Osteocyte (in vitro differentiated cells): ENCODE results near the gene GCN1. TPM values are rescaled to one million over a fixed set of nuclear protein-coding genes. Genes with fewer than 3 reads are reported as not detected.
"Not testable (repeated sequence)": the region's sequence is repeated elsewhere in the genome, so short reads cannot be mapped to it uniquely, and the experiment has no call there.

Source experiments
- DNase-seq: peaks from one replicate; pipeline ENCODE4 v3.0.0; 2021; ENCODE audit warnings: mixed read lengths; ENCODE audit not compliant: unreplicated experiment; ENCODE audit errors: extremely low spot score
- H3K27ac Mint-ChIP-seq: one replicate; pipeline ENCODE4 v1.8.0; 2021; ENCODE audit warnings: mild to moderate bottlenecking, mixed read lengths; ENCODE audit not compliant: unreplicated experiment
- H3K27me3 Mint-ChIP-seq: one replicate; pipeline ENCODE4 v1.8.0; 2021; ENCODE audit warnings: mixed read lengths; ENCODE audit not compliant: unreplicated experiment
- H3K36me3 Mint-ChIP-seq: one replicate; pipeline ENCODE4 v1.8.0; 2021; ENCODE audit warnings: mixed read lengths; ENCODE audit not compliant: unreplicated experiment
- H3K4me1 Mint-ChIP-seq: one replicate; pipeline ENCODE4 v1.8.0; 2021; ENCODE audit warnings: mixed read lengths; ENCODE audit not compliant: unreplicated experiment
- H3K4me3 Mint-ChIP-seq: one replicate; pipeline ENCODE4 v1.8.0; 2021; ENCODE audit warnings: mild to moderate bottlenecking, moderate library complexity, mixed read lengths; ENCODE audit not compliant: unreplicated experiment
- H3K9me3 Mint-ChIP-seq: one replicate; pipeline ENCODE4 v1.8.0; 2021; ENCODE audit warnings: mixed read lengths; ENCODE audit not compliant: unreplicated experiment
- total RNA-seq: library from RNA; stranded (reverse); gene quantifications from 2 replicates; pipeline ENCODE4 v1.2.1, GENCODE V29; 2021
- TF ChIP-seq, protein P1 (sequence below): fragments of 200-600 bp; sonication (generic); IDR thresholded peaks from 2 replicates; pipeline ENCODE4 v1.5.0; 2021; ENCODE audit warnings: antibody characterized with exemption, mild to moderate bottlenecking, moderate library complexity

The GCN1 gene
- total RNA-seq, 1 donor from 2014 or later: 115 TPM

GRCh38 chr12:120197542-120197887 is 3.0 kb upstream of the GCN1 start:
- no peak overlapping the region for H3K4me3 Mint-ChIP-seq
- no peaks in the 10 kb centered on the region for H3K27me3 Mint-ChIP-seq
- TF ChIP-seq, protein P1, sequence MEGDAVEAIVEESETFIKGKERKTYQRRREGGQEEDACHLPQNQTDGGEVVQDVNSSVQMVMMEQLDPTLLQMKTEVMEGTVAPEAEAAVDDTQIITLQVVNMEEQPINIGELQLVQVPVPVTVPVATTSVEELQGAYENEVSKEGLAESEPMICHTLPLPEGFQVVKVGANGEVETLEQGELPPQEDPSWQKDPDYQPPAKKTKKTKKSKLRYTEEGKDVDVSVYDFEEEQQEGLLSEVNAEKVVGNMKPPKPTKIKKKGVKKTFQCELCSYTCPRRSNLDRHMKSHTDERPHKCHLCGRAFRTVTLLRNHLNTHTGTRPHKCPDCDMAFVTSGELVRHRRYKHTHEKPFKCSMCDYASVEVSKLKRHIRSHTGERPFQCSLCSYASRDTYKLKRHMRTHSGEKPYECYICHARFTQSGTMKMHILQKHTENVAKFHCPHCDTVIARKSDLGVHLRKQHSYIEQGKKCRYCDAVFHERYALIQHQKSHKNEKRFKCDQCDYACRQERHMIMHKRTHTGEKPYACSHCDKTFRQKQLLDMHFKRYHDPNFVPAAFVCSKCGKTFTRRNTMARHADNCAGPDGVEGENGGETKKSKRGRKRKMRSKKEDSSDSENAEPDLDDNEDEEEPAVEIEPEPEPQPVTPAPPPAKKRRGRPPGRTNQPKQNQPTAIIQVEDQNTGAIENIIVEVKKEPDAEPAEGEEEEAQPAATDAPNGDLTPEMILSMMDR: no peak
- peaks cover 20% of the 10 kb centered on the region for H3K36me3 Mint-ChIP-seq
- no peak for DNase-seq
- peaks cover 48% of the 10 kb centered on the region for H3K4me1 Mint-ChIP-seq
- H3K9me3 Mint-ChIP-seq: no peaks in the 10 kb centered on the region
- no peak overlapping the region for H3K27ac Mint-ChIP-seq

DNA sequence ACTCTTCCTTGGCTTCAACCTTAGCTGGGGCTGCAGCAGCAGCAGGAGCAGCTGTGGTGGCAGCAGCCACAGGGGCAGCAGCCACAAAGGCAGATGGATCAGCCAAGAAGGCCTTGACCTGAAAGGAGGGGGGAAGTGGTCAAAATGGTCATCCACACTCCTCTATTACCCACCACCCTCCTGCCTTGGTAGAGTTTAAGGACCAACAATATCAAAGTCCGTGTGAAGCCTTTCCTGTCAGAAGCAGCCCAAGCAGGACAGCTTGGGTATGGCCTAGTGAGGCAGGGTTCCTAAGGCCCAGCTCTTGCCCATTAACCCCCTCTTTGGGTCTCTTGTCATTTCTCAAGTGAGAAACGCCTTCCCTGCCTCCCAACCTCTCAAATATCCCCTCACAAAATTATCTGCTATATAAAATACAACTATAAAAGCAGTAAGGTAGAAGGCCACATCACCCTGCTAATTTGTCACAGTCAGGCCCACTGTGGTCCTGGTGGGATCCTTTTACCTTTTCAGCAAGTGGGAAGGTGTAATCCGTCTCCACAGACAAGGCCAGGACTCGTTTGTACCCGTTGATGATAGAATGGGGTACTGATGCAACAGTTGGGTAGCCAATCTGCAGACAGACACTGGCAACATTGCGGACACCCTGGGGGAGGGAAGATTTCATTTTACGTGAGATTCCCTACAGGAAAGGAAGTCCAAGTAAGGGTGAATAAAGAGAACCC is 2.5 kb upstream of the GCN1 start:
- not testable (repeated sequence) for H3K9me3 Mint-ChIP-seq, H3K4me3 Mint-ChIP-seq, DNase-seq, H3K27me3 Mint-ChIP-seq
- peaks cover 20% of the 10 kb centered on the region for H3K36me3 Mint-ChIP-seq
- H3K4me1 Mint-ChIP-seq: peaks cover 47% of the 10 kb centered on the region
- peak overlapping the region; percentile 71 for H3K27ac Mint-ChIP-seq

DNA sequence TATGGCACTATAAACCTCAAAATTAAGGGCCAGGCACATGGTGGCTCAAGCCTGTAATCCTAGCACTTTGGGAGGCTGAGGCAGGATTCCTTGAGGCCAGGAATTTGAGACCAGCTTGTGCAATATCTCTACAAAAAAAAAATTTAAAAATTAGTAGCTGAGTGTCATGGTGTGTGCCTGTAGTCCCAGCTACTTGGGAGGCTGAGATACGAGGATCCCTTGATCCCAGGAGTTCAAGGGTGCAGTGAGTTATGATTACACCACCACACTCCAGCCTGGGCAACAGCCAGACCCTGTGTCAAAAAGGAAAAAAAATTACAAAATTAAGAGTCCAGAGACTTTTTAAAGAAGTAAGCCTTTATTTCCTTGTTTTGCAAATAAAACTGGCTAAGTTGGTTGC is 1.8 kb upstream of the GCN1 start:
- H3K9me3 Mint-ChIP-seq: no peaks in the 10 kb centered on the region
- TF ChIP-seq, protein P1: no peak
- peaks cover 20% of the 10 kb centered on the region for H3K36me3 Mint-ChIP-seq
- peaks cover 51% of the 10 kb centered on the region for H3K4me1 Mint-ChIP-seq
- no peak overlapping the region for H3K4me3 Mint-ChIP-seq
- no peak for DNase-seq
- H3K27ac Mint-ChIP-seq: no peak overlapping the region
- H3K27me3 Mint-ChIP-seq: no peaks in the 10 kb centered on the region

DNA sequence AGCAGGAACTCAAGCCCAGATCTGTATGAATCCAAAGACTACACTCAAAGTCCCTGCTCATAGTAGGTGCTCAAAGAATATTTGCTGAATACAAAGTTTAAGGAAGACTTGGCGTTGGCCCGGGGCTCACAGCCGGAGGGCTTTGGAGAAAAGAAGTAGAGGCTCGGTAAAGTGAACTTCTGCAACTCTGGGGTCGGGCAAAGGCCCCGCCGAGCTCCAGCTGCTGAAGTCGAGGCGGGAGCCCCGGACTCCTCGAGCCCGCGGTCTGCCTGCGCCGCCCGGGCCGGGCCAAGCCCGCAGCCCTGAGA is 335 bp downstream of the GCN1 start:
- peaks cover 41% of the 10 kb centered on the region for H3K4me1 Mint-ChIP-seq
- peak overlapping the region; percentile 87 for H3K27ac Mint-ChIP-seq

DNA sequence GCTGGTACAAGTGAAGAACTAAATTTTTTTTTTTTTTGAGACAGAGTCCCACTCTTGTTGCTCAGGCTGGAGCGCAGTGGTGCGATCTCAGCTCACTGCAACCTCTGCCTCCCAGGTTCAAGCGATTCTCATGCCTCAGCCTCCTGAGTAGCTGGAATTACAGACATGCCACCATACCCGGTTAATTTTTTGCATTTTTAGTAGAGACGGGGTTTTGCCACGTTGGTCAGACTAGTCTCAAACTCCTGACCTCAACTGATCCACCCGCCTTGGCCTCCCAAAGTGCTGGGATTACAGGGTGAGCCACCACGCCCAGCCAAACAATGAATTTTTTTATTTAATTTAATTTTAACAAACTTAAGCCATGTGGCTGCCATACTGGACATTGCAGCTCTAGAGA is 1.2 kb downstream of the GCN1 start:
- Mint-ChIP-seq H3K36me3 (peaks cover 16% of the 10 kb centered on the region), H3K4me3 (peak overlapping the region; percentile 84), H3K4me1 (peaks cover 32% of the 10 kb centered on the region)
- not testable (repeated sequence) for H3K9me3 Mint-ChIP-seq, H3K27me3 Mint-ChIP-seq, H3K27ac Mint-ChIP-seq, DNase-seq

More for the DNA sequence above, 335 bp downstream of the GCN1 start:
- Mint-ChIP-seq H3K9me3 (no peaks in the 10 kb centered on the region), H3K27me3 (no peaks in the 10 kb centered on the region), H3K36me3 (peaks cover 21% of the 10 kb centered on the region), H3K4me3 (peak overlapping the region; percentile 84)
- no peak for DNase-seq
- TF ChIP-seq, protein P1: no peak

DNA sequence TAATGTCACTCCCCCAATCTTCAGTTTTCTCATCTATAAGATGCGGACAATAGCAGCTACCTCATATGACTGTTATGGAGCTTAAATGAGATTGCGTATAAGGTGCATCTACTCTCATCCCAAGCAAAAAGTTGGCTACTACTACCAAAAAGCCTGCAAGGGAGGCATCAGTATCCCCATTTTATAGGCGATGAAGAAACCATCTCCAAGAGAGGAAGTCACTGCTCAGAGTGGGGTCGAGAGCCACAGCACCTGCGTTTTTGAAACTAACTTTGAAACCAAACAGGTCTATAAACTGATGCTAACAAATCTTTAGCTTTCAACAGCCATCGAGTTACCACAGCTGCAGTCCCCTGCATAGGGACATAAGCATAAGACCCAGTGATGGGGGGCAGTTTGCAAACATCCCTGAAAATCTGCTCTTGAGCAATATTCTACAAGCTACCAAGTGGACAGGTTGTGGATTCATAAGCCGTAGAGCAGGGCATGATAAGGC is 3.5 kb downstream of the GCN1 start:
- Mint-ChIP-seq H3K27me3 (no peaks in the 10 kb centered on the region), H3K4me3 (no peak overlapping the region), H3K27ac (no peak overlapping the region), H3K36me3 (peaks cover 19% of the 10 kb centered on the region), H3K4me1 (peaks cover 22% of the 10 kb centered on the region), H3K9me3 (no peaks in the 10 kb centered on the region)
- no peak for DNase-seq
- TF ChIP-seq, protein P1: no peak
